GM12872 (cell line): Measurements from ENCODE around the gene SOCS6.

Experiments used
- TF ChIP-seq, protein P1 (sequence below): IDR thresholded peaks from 3 replicates; pipeline ENCODE4 v1.5.1; 2011; ENCODE audit warnings: low read depth, mild to moderate bottlenecking, low read length, moderate library complexity; ENCODE audit not compliant: insufficient read depth

The SOCS6 gene

DNA sequence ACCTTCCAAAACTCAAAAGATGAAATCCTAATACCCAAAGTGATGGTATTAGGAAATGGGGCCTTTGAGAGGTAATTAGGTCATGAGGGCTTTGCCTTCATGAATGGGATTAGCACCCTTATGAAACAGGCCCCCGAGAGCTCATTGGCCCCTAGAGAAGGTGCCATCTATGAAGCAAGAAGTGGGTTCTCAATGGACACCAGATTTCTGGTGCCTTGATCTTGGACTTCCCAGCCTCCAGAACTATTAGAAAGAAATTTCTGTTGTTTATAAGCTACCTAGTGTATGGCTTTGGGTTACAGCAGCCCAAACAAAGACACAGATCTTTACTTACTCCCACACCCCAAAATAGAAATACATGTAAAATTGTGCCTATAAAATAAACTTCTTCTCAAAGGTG, 45.4 kb downstream of the SOCS6 start:
- TF ChIP-seq, protein P1, sequence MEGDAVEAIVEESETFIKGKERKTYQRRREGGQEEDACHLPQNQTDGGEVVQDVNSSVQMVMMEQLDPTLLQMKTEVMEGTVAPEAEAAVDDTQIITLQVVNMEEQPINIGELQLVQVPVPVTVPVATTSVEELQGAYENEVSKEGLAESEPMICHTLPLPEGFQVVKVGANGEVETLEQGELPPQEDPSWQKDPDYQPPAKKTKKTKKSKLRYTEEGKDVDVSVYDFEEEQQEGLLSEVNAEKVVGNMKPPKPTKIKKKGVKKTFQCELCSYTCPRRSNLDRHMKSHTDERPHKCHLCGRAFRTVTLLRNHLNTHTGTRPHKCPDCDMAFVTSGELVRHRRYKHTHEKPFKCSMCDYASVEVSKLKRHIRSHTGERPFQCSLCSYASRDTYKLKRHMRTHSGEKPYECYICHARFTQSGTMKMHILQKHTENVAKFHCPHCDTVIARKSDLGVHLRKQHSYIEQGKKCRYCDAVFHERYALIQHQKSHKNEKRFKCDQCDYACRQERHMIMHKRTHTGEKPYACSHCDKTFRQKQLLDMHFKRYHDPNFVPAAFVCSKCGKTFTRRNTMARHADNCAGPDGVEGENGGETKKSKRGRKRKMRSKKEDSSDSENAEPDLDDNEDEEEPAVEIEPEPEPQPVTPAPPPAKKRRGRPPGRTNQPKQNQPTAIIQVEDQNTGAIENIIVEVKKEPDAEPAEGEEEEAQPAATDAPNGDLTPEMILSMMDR, result no peak

DNA sequence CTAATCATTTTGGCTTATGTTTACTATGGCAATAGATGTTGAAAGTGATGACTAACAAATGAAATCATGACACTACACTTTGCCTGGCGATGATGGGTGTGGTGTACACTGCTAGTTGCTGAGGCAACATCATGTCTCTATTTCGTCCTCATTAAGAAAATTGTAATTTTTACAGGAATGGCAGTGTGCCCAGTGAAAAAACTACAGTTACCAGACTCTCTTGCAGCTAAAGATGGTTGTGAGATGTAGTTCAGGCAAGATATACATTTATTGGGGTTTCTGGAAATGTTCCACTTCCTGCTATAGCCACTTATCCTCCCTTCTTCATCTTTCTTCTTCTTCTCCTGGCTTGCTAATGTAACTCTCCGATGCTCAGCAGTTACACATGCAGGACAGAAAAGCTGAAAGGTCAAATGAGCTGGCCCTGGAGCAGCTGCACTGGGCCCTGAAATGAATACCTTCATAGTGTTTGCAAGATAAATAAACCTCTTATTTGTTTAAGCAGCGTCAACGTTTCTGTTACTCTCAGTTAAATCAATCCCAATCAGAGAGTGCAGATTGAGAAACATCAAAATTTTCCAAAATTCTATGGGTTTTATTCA, 46.0 kb downstream of the SOCS6 start:
- TF ChIP-seq, protein P1, result no peak

DNA sequence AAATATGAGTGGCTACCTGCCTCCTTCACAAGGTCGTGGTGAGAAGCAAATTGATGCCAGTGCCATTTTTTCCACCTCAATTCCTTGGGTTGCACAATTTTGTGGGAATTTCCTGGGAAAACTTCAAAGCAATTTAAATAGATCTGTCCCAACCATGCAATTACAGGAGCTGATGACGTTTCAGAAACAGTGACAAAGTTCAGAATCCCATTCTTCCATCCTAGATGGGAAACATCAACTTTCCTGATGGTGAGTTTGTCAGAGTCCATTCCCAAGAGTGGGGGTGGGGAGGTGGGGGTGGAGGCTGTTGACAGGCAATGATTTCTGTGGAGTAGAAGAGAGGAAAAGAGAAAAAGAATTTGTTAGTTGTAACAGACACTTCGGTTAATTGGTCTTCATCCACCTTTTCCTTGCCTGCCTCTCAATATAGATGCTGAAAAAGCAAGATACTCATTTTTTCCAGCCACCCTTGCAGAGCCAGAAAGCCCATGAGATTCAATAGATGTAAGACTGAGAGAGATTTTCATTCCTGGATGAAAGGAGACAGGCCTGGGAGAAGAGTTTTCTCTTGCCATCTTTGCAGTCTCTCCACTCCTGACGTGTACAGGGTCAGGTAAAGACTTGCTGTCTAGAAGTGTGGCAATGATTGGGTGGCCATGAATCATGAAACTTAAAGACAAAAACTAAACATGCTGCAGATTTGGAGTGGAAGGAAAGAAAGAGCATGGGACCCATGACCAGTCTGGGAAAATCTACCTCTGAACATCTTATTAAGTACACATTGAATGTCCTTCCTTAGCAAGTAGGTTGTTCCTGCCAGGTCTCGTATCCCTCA, 47.3 kb downstream of the SOCS6 start:
- TF ChIP-seq, protein P1, result no peak

DNA sequence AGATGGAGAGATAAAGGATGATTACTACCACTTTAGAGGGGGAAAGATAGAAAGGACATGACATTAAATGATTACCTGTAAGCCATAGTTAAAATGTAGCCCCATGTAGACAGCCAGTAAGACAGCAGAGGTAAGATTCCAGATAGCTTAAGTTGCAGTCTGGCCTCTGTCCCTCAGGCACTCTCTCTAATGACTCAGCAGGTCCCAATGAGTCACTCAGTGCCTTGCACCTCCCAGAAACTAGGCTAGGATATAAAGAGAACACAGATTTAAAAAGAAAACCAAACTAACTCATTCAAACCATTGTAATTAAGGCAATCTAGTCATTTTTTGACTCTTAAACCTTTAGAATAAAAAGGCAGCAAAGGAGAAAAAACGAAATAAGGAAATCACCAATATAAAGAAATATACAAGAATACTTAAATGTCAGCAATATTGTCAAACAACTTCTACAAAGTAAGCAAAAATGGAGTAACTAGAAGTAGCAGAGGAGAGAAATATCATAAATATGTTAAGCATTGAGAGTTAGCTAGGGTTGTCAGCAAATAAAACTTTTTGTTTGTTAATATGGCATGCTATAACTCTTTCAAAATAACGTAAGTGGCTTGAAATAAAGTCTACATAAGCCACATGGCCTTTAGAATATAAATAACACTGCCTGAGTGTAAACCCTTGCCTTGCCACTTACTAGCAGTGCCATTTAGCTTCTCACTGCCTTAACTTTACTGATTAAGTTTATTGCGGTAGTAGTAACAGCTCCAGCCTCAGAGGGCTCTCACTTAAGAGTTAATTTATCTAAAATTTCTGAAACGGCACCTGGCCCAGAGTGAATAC, 48.5 kb downstream of the SOCS6 start:
- TF ChIP-seq, protein P1, result no peak

DNA sequence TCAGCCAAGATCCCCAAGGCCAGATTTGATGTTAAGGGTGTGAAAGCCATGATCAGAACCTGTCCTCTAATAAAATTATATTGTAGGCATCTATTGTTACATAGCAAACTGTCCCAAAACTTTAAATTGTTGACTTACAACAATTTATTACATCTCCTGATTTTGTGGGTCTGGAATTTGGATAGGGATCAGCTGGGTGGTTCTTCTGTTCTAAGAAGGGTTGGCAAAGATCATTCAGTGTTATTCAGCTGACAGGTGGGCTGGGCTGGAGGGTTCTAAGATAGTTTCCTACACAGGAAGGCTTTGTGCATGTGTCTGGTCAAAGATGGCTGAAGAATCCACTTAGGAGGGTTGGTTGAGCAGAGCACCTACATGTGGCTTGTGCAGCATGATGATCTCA, 50.0 kb downstream of the SOCS6 start:
- TF ChIP-seq, protein P1, result no peak

DNA sequence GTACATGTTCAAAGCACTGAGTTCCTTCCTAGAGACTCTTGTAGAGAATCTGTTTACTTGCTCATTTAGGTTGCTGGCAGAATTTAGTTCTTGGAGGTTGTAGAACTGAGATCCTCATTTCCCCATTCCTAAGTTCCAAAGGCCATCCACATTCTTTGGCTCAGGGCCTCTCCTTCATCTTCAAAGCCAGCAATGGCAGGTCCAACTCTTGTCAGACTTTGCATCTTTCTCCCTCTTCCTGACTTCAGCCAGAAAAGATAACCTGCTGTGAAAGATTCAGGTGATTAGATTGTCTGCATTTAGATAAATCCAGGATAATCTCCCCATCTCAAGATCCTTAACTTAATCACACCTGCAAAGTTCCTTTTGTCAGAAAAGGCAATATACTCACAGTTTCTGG, 51.1 kb downstream of the SOCS6 start:
- TF ChIP-seq, protein P1, result no peak

DNA sequence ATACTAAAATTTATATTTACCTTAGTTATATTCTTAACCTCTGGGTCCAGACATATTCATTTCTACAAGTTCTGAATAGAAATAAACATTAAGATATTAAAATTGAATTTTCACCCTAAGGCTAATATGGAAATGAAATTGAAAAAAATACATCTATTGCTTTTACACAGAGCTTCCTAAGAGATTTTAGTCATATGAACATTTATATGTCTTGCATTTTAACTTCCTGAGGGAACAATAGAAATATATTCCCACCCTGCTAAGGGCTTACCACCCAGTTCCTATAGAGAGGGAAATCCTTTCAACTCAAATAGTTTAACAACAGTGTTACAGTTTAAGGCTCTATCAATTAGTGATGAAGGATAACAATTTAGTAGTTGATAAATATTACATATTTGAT, 60.5 kb downstream of the SOCS6 start:
- TF ChIP-seq, protein P1, result no peak
